CD4-positive, alpha-beta T cell (primary cell): ENCODE results near the gene ARID3A. TPM values are rescaled to one million over a fixed set of nuclear protein-coding genes. Genes with fewer than 3 reads are reported as not detected.
A peak's percentile ranks its signal among the peaks of the same experiment; 100 is the strongest.

ENCODE experiments used
- ATAC-seq: fragments of 200-7000 bp; cut with Tn5 transposase; one replicate; pipeline ENCODE4 v1.10.0; 2022; ENCODE audit warnings: mild to moderate bottlenecking; ENCODE audit not compliant: poor library complexity
- CTCF ChIA-PET: fragments of 350-600 bp; sonication (Branson Sonifier 250); formaldehyde crosslinking; loops from one replicate; lab custom pipeline; 2021; ENCODE audit warnings: antibody characterized with exemption, inconsistent platforms; lab: Charles Lee
- POLR2A ChIA-PET: fragments of 350-600 bp; sonication (Branson Sonifier 250); formaldehyde crosslinking; loops from one replicate; lab custom pipeline; 2021; ENCODE audit warnings: antibody characterized with exemption, inconsistent platforms; lab: Charles Lee
- DNase-seq, 14 experiments: peaks; one replicate each; pipeline ENCODE4 v3.0.0-alpha.2; 2013 to 2020; ENCODE audit warnings: mixed read lengths in 2 of 14
- H3K27ac ChIP-seq, 2 donors: one replicate each; pipeline versions ENCODE4 v1.5.1 to v1.7.0; 2013; ENCODE audit warnings: low read length in 2 of 2, low read depth in 1 of 2, mild to moderate bottlenecking in 1 of 2
- H3K27me3 ChIP-seq, 2 experiments: 1 replicate in 1 of 2; 2 replicates in 1 of 2; pipeline versions ENCODE4 v1.6.1 to v1.7.0; 2013; ENCODE audit warnings: low read length in 2 of 2, control low read depth in 1 of 2, mild to moderate bottlenecking in 1 of 2, moderate library complexity in 1 of 2; ENCODE audit not compliant: insufficient read depth in 2 of 2, control insufficient read depth in 1 of 2
- H3K36me3 ChIP-seq: one replicate; pipeline ENCODE4 v1.6.1; 2013; ENCODE audit warnings: low read length, control low read depth; ENCODE audit not compliant: insufficient read depth
- H3K4me1 ChIP-seq: one replicate; pipeline ENCODE4 v1.6.1; 2013; ENCODE audit warnings: low read length, control low read depth; ENCODE audit not compliant: insufficient read depth
- H3K4me3 ChIP-seq: one replicate; pipeline ENCODE4 v1.5.1; 2013; ENCODE audit warnings: mild to moderate bottlenecking, low read length, moderate library complexity
- H3K9me3 ChIP-seq, 2 experiments: 1 replicate in 1 of 2; 2 replicates in 1 of 2; pipeline versions ENCODE4 v1.6.1 to v1.7.0; 2013; ENCODE audit warnings: low read length in 2 of 2, mild to moderate bottlenecking in 2 of 2, control low read depth in 1 of 2, moderate library complexity in 1 of 2; ENCODE audit not compliant: control insufficient read depth in 1 of 2, insufficient read depth in 1 of 2
- H3K27ac Mint-ChIP-seq: one replicate; pipeline ENCODE4 v1.8.0; 2020; ENCODE audit warnings: mixed read lengths
- H3K27me3 Mint-ChIP-seq: one replicate; pipeline ENCODE4 v1.8.0; 2021; ENCODE audit warnings: mixed read lengths
- H3K36me3 Mint-ChIP-seq: one replicate; pipeline ENCODE4 v1.8.0; 2021; ENCODE audit warnings: low read depth, mixed read lengths
- H3K4me1 Mint-ChIP-seq: one replicate; pipeline ENCODE4 v1.8.0; 2021; ENCODE audit warnings: low read depth, mixed read lengths
- H3K4me3 Mint-ChIP-seq: one replicate; pipeline ENCODE4 v1.8.0; 2020; ENCODE audit warnings: mild to moderate bottlenecking, mixed read lengths
- H3K9me3 Mint-ChIP-seq: one replicate; pipeline ENCODE4 v1.8.0; 2020; ENCODE audit warnings: mixed read lengths
- intact Hi-C, 2 experiments: fragments of 100-400 bp; cut with DNase I in 1 of 2; cut with micrococcal nuclease in 1 of 2; formaldehyde crosslinking; loops; one replicate each; pipeline versions ENCODE4 v1.15.1 to v1.9.0; 2023 to 2025; cut with DNase I, micrococcal nuclease
- total RNA-seq, 174 experiments: library from RNA in 2 of 174; stranded (reverse) in 2 of 174; gene quantifications; one replicate each; pipeline ENCODE4 v1.2.3 and lab custom pipeline; 2021 to 2026
- TF ChIP-seq, protein P1 (sequence below): fragments of 200-600 bp; IDR thresholded peaks from one replicate; pipeline ENCODE4 v1.8.0; 2022; ENCODE audit warnings: antibody characterized with exemption, mild to moderate bottlenecking

ARID3A gene
- total RNA-seq, 2 experiments from 2014 or later: 3.7 to 4.1 TPM

DNA sequence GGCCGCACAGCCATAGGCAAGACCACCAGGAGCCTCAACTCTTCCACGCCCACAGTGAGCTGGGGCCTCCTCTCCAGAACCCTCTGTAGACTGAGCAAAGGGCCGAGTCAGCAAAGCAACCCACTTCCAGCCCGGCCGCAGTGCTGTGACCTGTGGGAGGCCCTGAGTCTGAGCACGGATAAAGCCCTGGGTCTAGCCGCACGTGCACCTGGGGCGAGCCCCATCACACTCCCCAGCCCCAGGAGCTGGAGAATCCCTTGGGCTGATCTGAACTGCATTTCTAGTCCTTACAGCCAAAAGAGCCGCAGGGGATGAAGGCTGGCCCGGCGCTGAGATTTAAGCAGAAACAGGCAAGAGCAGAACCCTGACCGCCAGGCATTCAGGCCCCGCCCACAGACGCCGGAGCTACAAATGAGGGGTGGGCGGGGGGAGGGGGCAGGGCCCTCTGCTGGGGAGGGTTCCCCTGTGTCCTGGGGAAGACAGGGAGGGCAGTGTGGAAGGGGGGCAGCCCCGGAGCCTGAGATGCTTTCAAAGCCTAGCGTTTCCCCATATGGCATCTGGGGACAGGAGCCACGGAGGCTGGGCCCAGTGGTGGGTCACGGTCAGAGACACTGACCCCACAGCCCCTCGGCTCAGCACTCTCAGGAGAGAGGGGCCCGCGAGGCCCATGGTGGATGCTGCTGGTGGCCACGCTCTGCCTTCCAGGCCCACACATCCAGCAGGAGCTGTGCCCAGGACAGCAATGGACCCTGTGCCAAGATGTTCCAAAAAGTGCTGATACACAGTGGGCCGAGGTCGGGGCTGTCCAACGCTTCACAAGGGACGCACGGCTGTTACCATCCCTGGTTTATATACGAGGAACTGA lies 90.2 kb downstream of the ARID3A start:
- ATAC-seq (no peak), DNase-seq (no peak)
- H3K9me3 ChIP-seq: peaks cover 0 to 4% of the 10 kb centered on the region in 2 experiments
- H3K4me1 ChIP-seq: peaks cover 62% of the 10 kb centered on the region
- H3K27ac Mint-ChIP-seq: peak overlapping the region; percentile 74
- POLR2A ChIA-PET: interaction anchor here (1.0 kb wide), 1 partner anchor 60 kb away, joined by 3 read pairs; no protein-coding TSS in a partner anchor
- intact Hi-C loops: no loop called here
- H3K4me3 ChIP-seq: no peak overlapping the region
- H3K36me3 Mint-ChIP-seq: peaks cover 22% of the 10 kb centered on the region
- CTCF ChIA-PET: no interaction called here
- H3K27me3 Mint-ChIP-seq: no peaks in the 10 kb centered on the region
- peaks cover 37% of the 10 kb centered on the region for H3K36me3 ChIP-seq
- H3K4me1 Mint-ChIP-seq: peaks cover 25% of the 10 kb centered on the region
- H3K27ac ChIP-seq: no peak overlapping the region
- no peaks in the 10 kb centered on the region for H3K27me3 ChIP-seq
- H3K9me3 Mint-ChIP-seq: no peaks in the 10 kb centered on the region
- H3K4me3 Mint-ChIP-seq: peak overlapping the region; percentile 71
- TF ChIP-seq, protein P1, sequence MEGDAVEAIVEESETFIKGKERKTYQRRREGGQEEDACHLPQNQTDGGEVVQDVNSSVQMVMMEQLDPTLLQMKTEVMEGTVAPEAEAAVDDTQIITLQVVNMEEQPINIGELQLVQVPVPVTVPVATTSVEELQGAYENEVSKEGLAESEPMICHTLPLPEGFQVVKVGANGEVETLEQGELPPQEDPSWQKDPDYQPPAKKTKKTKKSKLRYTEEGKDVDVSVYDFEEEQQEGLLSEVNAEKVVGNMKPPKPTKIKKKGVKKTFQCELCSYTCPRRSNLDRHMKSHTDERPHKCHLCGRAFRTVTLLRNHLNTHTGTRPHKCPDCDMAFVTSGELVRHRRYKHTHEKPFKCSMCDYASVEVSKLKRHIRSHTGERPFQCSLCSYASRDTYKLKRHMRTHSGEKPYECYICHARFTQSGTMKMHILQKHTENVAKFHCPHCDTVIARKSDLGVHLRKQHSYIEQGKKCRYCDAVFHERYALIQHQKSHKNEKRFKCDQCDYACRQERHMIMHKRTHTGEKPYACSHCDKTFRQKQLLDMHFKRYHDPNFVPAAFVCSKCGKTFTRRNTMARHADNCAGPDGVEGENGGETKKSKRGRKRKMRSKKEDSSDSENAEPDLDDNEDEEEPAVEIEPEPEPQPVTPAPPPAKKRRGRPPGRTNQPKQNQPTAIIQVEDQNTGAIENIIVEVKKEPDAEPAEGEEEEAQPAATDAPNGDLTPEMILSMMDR: no peak

DNA sequence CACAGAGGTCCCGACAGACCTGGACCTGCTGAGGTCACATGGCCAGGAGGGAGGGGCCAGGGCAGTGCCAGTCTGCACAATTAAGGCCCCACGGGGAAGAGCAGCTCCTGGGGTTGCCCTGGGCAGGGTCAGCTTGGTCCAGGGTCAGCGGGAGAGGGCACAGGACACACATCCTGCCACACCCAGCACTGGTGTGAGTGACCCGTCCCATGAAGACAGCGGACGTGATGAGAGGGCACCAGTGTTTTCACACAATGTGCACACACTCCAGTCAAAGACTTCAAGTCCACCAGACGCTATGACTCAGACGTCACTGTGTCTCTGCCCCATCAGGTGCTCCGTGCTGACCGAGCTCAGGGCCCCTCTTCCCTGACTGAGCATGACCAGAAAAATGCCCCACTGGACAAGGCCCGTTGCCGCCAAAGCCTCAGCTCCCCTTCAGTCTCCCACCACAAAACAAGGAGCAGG lies 90.8 kb downstream of the ARID3A start:
- TF ChIP-seq, protein P1: no peak
- ChIA-PET POLR2A (interaction anchor here (1.0 kb wide), 1 partner anchor 59 kb away, joined by 3 read pairs; no protein-coding TSS in a partner anchor), CTCF (no interaction called here)
- H3K27ac ChIP-seq: no peak overlapping the region
- H3K4me1 ChIP-seq: peaks cover 69% of the 10 kb centered on the region
- ATAC-seq (no peak), DNase-seq (no peak)
- H3K27ac Mint-ChIP-seq: peak overlapping the region; percentile 74
- peaks cover 37% of the 10 kb centered on the region for H3K36me3 ChIP-seq
- intact Hi-C loops: no loop called here
- H3K4me3 ChIP-seq: no peak overlapping the region
- peaks cover 32% of the 10 kb centered on the region for H3K4me1 Mint-ChIP-seq
- H3K4me3 Mint-ChIP-seq: peak overlapping the region; percentile 71
- no peaks in the 10 kb centered on the region for H3K27me3 ChIP-seq
- peaks cover 0 to 4% of the 10 kb centered on the region in 2 experiments for H3K9me3 ChIP-seq
- peaks cover 6% of the 10 kb centered on the region for H3K27me3 Mint-ChIP-seq
- H3K36me3 Mint-ChIP-seq: peaks cover 29% of the 10 kb centered on the region
- H3K9me3 Mint-ChIP-seq: no peaks in the 10 kb centered on the region

DNA sequence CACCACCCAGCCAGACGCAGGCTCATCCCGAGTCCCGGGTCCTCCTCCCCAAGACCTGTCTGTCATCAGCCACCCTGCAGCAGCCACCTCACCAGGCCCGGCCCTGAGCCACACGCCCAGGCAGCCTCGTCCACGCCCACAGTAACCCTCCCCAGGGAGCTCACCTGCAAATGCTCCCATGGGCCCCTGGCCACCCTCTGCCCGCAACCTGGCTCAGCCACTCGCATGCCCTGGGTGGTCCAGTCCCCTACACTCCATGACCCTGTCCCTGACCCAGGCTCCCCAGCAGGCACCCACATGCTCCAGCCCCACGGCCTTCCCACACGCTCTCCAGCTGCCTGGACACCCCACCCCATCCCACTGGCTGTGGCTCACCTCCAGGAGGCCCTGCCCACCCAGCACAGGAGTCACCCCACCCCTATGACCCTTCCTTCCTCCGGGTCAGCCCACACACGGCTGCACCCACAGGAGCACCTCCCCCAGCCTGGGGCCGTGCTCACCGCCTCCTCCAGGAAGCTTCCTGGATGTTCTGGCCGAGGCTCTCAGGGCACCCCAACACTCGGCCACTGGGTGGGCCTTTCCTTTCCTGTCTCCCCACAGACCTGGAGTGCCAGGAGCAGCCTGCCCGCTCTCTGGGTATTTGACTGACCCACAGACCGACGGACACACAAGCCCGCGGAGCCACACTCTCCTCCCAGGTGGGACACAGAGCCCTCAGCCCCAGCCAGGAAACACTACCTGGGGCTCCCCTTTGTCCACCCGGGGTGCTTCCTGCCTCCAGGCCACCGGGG lies 91.5 kb downstream of the ARID3A start:
- Mint-ChIP-seq H3K36me3 (peaks cover 30% of the 10 kb centered on the region), H3K27ac (peak overlapping the region; percentile 74), H3K4me3 (peak overlapping the region; percentile 71), H3K4me1 (peaks cover 33% of the 10 kb centered on the region), H3K27me3 (peaks cover 7% of the 10 kb centered on the region), H3K9me3 (no peaks in the 10 kb centered on the region)
- intact Hi-C loops: no loop called here
- no peak for DNase-seq
- H3K4me1 ChIP-seq: peaks cover 74% of the 10 kb centered on the region
- ChIA-PET CTCF (no interaction called here), POLR2A (interaction anchor here (1.0 kb wide), 1 partner anchor 58 kb away, joined by 3 read pairs; no protein-coding TSS in a partner anchor)
- no peak overlapping the region for H3K27ac ChIP-seq
- no peaks in the 10 kb centered on the region for H3K9me3 ChIP-seq
- ATAC-seq: no peak
- H3K36me3 ChIP-seq: peaks cover 32% of the 10 kb centered on the region
- no peak overlapping the region for H3K4me3 ChIP-seq
- TF ChIP-seq, protein P1: no peak
- H3K27me3 ChIP-seq: no peaks in the 10 kb centered on the region
